Left renal cortex interstitium (tissue), 4 donors: ENCODE data around the gene PABPC3. TPM values are rescaled to one million over a fixed set of nuclear protein-coding genes. Genes with fewer than 3 reads are reported as not detected.

ENCODE experiments used
- polyA plus RNA-seq, 4 donors: library from polyadenylated mRNA; unstranded; fragments of 120-200 nt; gene quantifications; one replicate each; pipeline ENCODE4 v1.2.1, GENCODE V29; 2013; ENCODE audit not compliant: insufficient read length in 4 of 4

The PABPC3 gene
- polyA plus RNA-seq, 4 donors: 0.56 to 1.6 (median 1.3) TPM

Other genes with a start within 250 kb of the PABPC3 start
- under 1 TPM; 0.23 to 0.52 (median 0.31) TPM for gene AMER2, start 76.2 kb downstream of the PABPC3 start, polyA plus RNA-seq
- gene MTMR6, start 191.4 kb downstream of the PABPC3 start, polyA plus RNA-seq: 10 to 100 TPM; 17.4 to 20.7 (median 20.4) TPM
- gene NUP58, start 205.5 kb downstream of the PABPC3 start, polyA plus RNA-seq: 10 to 100 TPM; 41.1 to 70.5 (median 50.0) TPM